Measurements from ENCODE around the gene BLACAT1.
"Not testable (repeated sequence)": the region's sequence is repeated elsewhere in the genome, so short reads cannot be mapped to it uniquely, and the experiment has no call there.

BLACAT1 gene

GRCh38 chr1:205481629-205482151 is 25.8 kb upstream of the BLACAT1 start:
- TF ChIP-seq CTCF (IDR thresholded peaks at IDR 0.05; ENCODE audit: extremely low read depth, missing control alignments) = no peak
- DNase-seq (ENCODE audit: low spot score) = no peak

- DNase-seq (ENCODE audit: low spot score) = no peak
These were observed 25.4 kb upstream of the BLACAT1 start for GRCh38 chr1:205481218-205481617.

GRCh38 chr1:205480349-205480985 is 24.6 kb upstream of the BLACAT1 start:
- no peak for TF ChIP-seq CTCF (IDR thresholded peaks at IDR 0.05; ENCODE audit: extremely low read depth, missing control alignments)
- DNase-seq (ENCODE audit: low spot score) = peak; percentile 79

More at GRCh38 chr1:205481218-205481617, 25.4 kb upstream of the BLACAT1 start:
- no peak for TF ChIP-seq CTCF (IDR thresholded peaks at IDR 0.05; ENCODE audit: extremely low read depth, missing control alignments)

- not testable (repeated sequence) for DNase-seq (ENCODE audit: low spot score)
These were observed 23.1 kb upstream of the BLACAT1 start for GRCh38 chr1:205478985-205479384.

- TF ChIP-seq CTCF (IDR thresholded peaks at IDR 0.05; ENCODE audit: extremely low read depth, missing control alignments) = no peak
- DNase-seq (ENCODE audit: low spot score) = no peak
These were observed 22.0 kb upstream of the BLACAT1 start for GRCh38 chr1:205477759-205478247.

- TF ChIP-seq CTCF (IDR thresholded peaks at IDR 0.05; ENCODE audit: extremely low read depth, missing control alignments) = no peak
- DNase-seq (ENCODE audit: low spot score) = no peak
These were observed 21.4 kb upstream of the BLACAT1 start for GRCh38 chr1:205477121-205477758.

- no peak for DNase-seq (ENCODE audit: low spot score)
- TF ChIP-seq CTCF (IDR thresholded peaks at IDR 0.05; ENCODE audit: extremely low read depth, missing control alignments) = no peak
These were observed 20.8 kb upstream of the BLACAT1 start for GRCh38 chr1:205476648-205477047.

Measured in GM20000 (cell line).